Transverse colon (tissue), 4 donors: ENCODE data around the gene KCNN3. TPM values are rescaled to one million over a fixed set of nuclear protein-coding genes. Genes with fewer than 3 reads are reported as not detected.

Source experiments
- DNase-seq: peaks from one replicate; pipeline ENCODE4 v3.0.0-alpha.2; 2019
- H3K27ac ChIP-seq, 4 donors: fragments of 200-600 bp; sonication (generic); 2 replicates each; pipeline ENCODE4 v1.5.1; 2016 to 2018; ENCODE audit warnings: inconsistent platforms in 4 of 4
- H3K27me3 ChIP-seq: fragments of 200-600 bp; sonication (generic); 2 replicates; pipeline ENCODE4 v1.5.1; 2017; ENCODE audit warnings: inconsistent platforms
- H3K36me3 ChIP-seq, 4 donors: fragments of 200-600 bp; sonication (generic); 2 replicates each; pipeline ENCODE4 v1.5.1; 2017 to 2019; ENCODE audit warnings: inconsistent platforms in 4 of 4
- H3K4me1 ChIP-seq, 4 donors: fragments of 200-600 bp; sonication (generic); 2 replicates each; pipeline ENCODE4 v1.5.1; 2017 to 2020; ENCODE audit warnings: inconsistent platforms in 4 of 4
- H3K4me3 ChIP-seq, 4 donors: fragments of 200-600 bp; sonication (generic); 1 replicate in 1 of 4; 2 replicates in 3 of 4; pipeline versions ENCODE4 v1.5.1 to v1.6.1; 2017 to 2019; ENCODE audit warnings: inconsistent platforms in 4 of 4
- H3K9me3 ChIP-seq, 2 donors: fragments of 200-600 bp; sonication (generic); 2 replicates each; pipeline ENCODE4 v1.5.1; 2017 to 2019; ENCODE audit warnings: inconsistent platforms in 2 of 2
- EP300 ChIP-seq: sonication (generic); formaldehyde crosslinking; IDR thresholded peaks from one replicate; pipeline ENCODE4 v1.6.1; 2017; ENCODE audit warnings: antibody characterized with exemption, low read depth
- POLR2A ChIP-seq: fragments of 450-650 bp; IDR thresholded peaks from one replicate; pipeline ENCODE4 v1.6.1; 2016; ENCODE audit warnings: antibody characterized with exemption, mild to moderate bottlenecking, moderate library complexity
- POLR2AphosphoS5 ChIP-seq, 3 donors: sonication (generic); formaldehyde crosslinking; IDR thresholded peaks; one replicate each; pipeline ENCODE4 v1.6.1; 2016; ENCODE audit warnings: antibody characterized with exemption in 3 of 3
- WGBS, 2 donors: methylation state at CpG; one replicate each; pipeline ENCODE4 v1.1.5; 2018; ENCODE audit warnings: low coverage in 1 of 2; 5-methylcytosine and 5-hydroxymethylcytosine counted together
- in situ Hi-C, 4 donors: fragments of 200-750 bp; cut with MboI; loops; one replicate each; pipeline versions ENCODE4 v1.15.0 to v1.15.1; 2017; ENCODE audit warnings: low sequenced_read_pairs in 3 of 4, low pct_ligation_motif_present in 1 of 4, low pct_unique_long_range_greater_than_20kb in 1 of 4
- intact Hi-C: fragments of 100-400 bp; cut with DNase I; formaldehyde crosslinking; loops from one replicate; pipeline ENCODE4 v1.15.1; 2023; ENCODE audit warnings: low total_unique reads
- total RNA-seq, 4 donors: library from RNA; depleted of rRNA; stranded (reverse); fragments of >200 nt; gene quantifications; one replicate each; pipeline ENCODE4 v1.1.0, GENCODE V29; 2016
- TF ChIP-seq, protein P1 (sequence below), 5 experiments: fragments of 200-600 bp in 3 of 5; fragments of 450-650 bp in 2 of 5; sonication (generic) in 3 of 5; IDR thresholded peaks; 1 replicate in 2 of 5; 2 replicates in 3 of 5; pipeline ENCODE4 v1.5.1; 2016 to 2017; ENCODE audit warnings: antibody characterized with exemption in 5 of 5, inconsistent platforms in 3 of 5, mild to moderate bottlenecking in 2 of 5, moderate library complexity in 1 of 5

Gene KCNN3
- total RNA-seq, 4 donors from 2014 or later: 2.3 to 5.0 (median 3.5) TPM

DNA sequence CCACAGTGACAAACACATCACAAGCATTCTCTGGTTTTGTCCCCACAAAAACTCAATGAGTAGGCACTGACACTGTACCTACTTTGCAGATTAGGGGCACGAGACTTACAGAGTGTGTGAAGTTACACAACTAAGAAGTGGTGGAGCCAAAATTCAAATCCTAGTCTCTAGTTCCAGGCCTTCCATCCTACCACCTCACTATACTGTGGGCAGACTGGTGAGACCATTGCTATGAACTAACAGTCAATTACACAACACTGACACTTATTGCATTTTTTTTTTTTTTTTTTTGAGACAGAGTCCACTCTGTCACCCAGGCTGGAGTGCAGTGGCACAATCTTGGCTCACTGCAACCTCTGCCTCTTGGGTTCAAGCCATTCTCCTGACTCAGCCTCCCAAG is 71.4 kb downstream of the KCNN3 start:
- WGBS, 2 donors: 80 to 88% methylated on average over 1 of the region's 1 CpG

DNA sequence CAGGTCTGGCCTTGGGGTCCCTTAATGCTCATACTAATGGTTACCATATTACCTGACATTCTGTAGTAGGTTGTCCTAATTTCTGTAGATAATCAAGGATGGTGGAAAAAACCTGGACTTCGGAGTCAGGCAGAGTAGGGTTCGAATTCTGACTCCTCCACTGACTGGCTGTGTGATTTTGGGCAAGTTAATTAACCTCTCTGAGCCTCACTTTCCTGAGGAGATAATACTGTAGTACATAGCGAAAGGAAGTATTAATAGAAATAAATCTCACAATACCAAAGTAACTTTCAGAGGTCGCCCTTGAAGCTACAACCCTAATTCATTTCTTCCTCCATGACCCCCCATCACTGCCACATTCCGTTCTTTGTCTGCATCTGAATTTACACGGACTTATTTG is 72.9 kb downstream of the KCNN3 start:
- no peak for DNase-seq
- WGBS, 2 donors: 73 to 87% methylated on average over 6 of the region's 6 CpGs
- no peaks in the 10 kb centered on the region for H3K36me3 ChIP-seq
- no peak overlapping the region for H3K4me3 ChIP-seq
- H3K27ac ChIP-seq: no peak overlapping the region
- intact Hi-C loops (no loop called here), in situ Hi-C loops (no loop called here)
- no peaks in the 10 kb centered on the region for H3K27me3 ChIP-seq
- no peaks in the 10 kb centered on the region for H3K9me3 ChIP-seq
- TF ChIP-seq POLR2A (no peak), POLR2AphosphoS5 (IDR thresholded peaks at IDR 0.05) (no peak), EP300 (no peak)
- TF ChIP-seq, protein P1, sequence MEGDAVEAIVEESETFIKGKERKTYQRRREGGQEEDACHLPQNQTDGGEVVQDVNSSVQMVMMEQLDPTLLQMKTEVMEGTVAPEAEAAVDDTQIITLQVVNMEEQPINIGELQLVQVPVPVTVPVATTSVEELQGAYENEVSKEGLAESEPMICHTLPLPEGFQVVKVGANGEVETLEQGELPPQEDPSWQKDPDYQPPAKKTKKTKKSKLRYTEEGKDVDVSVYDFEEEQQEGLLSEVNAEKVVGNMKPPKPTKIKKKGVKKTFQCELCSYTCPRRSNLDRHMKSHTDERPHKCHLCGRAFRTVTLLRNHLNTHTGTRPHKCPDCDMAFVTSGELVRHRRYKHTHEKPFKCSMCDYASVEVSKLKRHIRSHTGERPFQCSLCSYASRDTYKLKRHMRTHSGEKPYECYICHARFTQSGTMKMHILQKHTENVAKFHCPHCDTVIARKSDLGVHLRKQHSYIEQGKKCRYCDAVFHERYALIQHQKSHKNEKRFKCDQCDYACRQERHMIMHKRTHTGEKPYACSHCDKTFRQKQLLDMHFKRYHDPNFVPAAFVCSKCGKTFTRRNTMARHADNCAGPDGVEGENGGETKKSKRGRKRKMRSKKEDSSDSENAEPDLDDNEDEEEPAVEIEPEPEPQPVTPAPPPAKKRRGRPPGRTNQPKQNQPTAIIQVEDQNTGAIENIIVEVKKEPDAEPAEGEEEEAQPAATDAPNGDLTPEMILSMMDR (IDR thresholded peaks at IDR 0.05): no peak
- no peaks in the 10 kb centered on the region for H3K4me1 ChIP-seq

More for the DNA sequence above, 71.4 kb downstream of the KCNN3 start:
- H3K27me3 ChIP-seq: no peaks in the 10 kb centered on the region
- H3K9me3 ChIP-seq: no peaks in the 10 kb centered on the region
- no peaks in the 10 kb centered on the region for H3K4me1 ChIP-seq
- H3K4me3 ChIP-seq: no peak overlapping the region
- intact Hi-C loops (no loop called here), in situ Hi-C loops (no loop called here)
- DNase-seq: no peak
- no peak overlapping the region for H3K27ac ChIP-seq
- H3K36me3 ChIP-seq: no peaks in the 10 kb centered on the region
- TF ChIP-seq POLR2AphosphoS5 (IDR thresholded peaks at IDR 0.05) (no peak), POLR2A (no peak), EP300 (no peak)
- TF ChIP-seq, protein P1 (IDR thresholded peaks at IDR 0.05): no peak

GRCh38 chr1:154796303-154796892 is 73.7 kb downstream of the KCNN3 start:
- intact Hi-C loops (no loop called here), in situ Hi-C loops (no loop called here)
- WGBS, 2 donors: 85 to 93% methylated on average over 3 to 15 of the region's 15 CpGs

DNA sequence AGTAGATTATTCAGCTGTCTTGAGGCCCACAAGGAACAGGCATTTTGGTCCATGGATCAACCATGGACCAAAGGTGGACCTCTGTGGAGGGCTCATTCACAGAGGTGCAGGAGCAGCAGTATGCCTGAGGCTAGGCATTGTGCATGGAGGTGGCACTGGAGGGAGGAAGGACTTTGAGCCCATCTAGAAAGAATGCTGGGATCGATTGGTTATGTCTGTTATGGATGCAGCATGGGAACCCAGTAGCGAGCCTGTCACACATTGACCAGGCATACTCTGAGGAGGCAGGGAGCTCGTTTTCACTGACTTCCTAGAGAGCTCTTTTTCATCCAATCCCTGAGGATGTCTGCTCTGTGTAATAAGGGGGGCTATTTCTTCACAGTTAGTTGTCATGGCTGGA is 75.5 kb downstream of the KCNN3 start:
- no peaks in the 10 kb centered on the region for H3K27me3 ChIP-seq
- H3K9me3 ChIP-seq: no peaks in the 10 kb centered on the region
- no peak overlapping the region for H3K27ac ChIP-seq
- TF ChIP-seq EP300 (no peak), POLR2A (no peak), POLR2AphosphoS5 (IDR thresholded peaks at IDR 0.05) (no peak)
- TF ChIP-seq, protein P1 (IDR thresholded peaks at IDR 0.05): no peak
- WGBS, 2 donors: 62% methylated on average over 3 of the region's 3 CpGs; no CpG with 5 or more reads in 1 of the 2 donors
- DNase-seq: no peak
- peaks cover 0 to 7% (median 2%) of the 10 kb centered on the region in 4 donors for H3K4me1 ChIP-seq
- intact Hi-C loops: no loop called here
- in situ Hi-C loops: no loop called here
- no peak overlapping the region for H3K4me3 ChIP-seq
- H3K36me3 ChIP-seq: no peaks in the 10 kb centered on the region

More at GRCh38 chr1:154796303-154796892, 73.7 kb downstream of the KCNN3 start:
- Histone ChIP-seq H3K9me3 (no peaks in the 10 kb centered on the region), H3K4me1 (peaks cover 0 to 5% (median 2%) of the 10 kb centered on the region in 4 donors), H3K27ac (no peak overlapping the region), H3K27me3 (no peaks in the 10 kb centered on the region), H3K36me3 (no peaks in the 10 kb centered on the region), H3K4me3 (no peak overlapping the region)
- no peak for TF ChIP-seq EP300
- no peak for TF ChIP-seq POLR2A
- no peak for TF ChIP-seq POLR2AphosphoS5 (IDR thresholded peaks at IDR 0.05)
- TF ChIP-seq, protein P1 (IDR thresholded peaks at IDR 0.05): no peak
- no peak for DNase-seq
